Epithelial cell of proximal tubule (primary cell): ENCODE results near the gene SLC47A1. TPM values are rescaled to one million over a fixed set of nuclear protein-coding genes. Genes with fewer than 3 reads are reported as not detected.

Experiments used
- DNase-seq: peaks from one replicate; pipeline ENCODE4 v3.0.0-alpha.2; 2011; ENCODE audit warnings: low read depth
- H3K4me3 ChIP-seq: 2 replicates; pipeline ENCODE4 v1.5.1; 2011; ENCODE audit warnings: low read depth, mild to moderate bottlenecking, low read length
- total RNA-seq: library from RNA; depleted of rRNA; stranded (reverse); fragments of >200 nt; gene quantifications from 2 replicates; pipeline ENCODE4 v1.2.3, GENCODE V29; 2015
- TF ChIP-seq, protein P1 (sequence below): conservative IDR thresholded peaks from 2 replicates; pipeline ENCODE4 v1.5.1; 2012; ENCODE audit warnings: low read depth, mild to moderate bottlenecking, low read length

Gene SLC47A1
- total RNA-seq, 1 donor from 2014 or later: 0.52 TPM

DNA sequence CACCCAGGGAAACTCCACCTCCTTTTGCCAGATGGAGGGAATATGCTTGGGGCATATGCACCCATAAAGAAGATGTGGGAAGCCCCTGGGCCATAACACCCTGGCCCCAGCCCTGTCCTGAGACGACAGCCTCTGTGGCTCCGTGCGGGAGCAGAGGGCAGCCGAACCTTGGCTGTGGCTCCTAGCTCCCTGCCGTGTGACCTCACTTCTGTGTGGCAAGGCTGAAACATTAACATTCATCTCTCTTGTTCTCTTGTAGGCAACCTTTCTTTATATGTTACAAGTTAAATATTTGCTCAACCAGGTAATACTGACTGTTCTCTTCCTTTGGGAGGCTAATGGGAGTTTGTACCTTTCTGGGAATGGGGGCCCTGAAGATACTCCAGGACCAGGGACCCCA lies 17.5 kb downstream of the SLC47A1 start:
- H3K4me3 ChIP-seq: no peak overlapping the region
- DNase-seq: no peak
- TF ChIP-seq, protein P1, sequence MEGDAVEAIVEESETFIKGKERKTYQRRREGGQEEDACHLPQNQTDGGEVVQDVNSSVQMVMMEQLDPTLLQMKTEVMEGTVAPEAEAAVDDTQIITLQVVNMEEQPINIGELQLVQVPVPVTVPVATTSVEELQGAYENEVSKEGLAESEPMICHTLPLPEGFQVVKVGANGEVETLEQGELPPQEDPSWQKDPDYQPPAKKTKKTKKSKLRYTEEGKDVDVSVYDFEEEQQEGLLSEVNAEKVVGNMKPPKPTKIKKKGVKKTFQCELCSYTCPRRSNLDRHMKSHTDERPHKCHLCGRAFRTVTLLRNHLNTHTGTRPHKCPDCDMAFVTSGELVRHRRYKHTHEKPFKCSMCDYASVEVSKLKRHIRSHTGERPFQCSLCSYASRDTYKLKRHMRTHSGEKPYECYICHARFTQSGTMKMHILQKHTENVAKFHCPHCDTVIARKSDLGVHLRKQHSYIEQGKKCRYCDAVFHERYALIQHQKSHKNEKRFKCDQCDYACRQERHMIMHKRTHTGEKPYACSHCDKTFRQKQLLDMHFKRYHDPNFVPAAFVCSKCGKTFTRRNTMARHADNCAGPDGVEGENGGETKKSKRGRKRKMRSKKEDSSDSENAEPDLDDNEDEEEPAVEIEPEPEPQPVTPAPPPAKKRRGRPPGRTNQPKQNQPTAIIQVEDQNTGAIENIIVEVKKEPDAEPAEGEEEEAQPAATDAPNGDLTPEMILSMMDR: no peak

DNA sequence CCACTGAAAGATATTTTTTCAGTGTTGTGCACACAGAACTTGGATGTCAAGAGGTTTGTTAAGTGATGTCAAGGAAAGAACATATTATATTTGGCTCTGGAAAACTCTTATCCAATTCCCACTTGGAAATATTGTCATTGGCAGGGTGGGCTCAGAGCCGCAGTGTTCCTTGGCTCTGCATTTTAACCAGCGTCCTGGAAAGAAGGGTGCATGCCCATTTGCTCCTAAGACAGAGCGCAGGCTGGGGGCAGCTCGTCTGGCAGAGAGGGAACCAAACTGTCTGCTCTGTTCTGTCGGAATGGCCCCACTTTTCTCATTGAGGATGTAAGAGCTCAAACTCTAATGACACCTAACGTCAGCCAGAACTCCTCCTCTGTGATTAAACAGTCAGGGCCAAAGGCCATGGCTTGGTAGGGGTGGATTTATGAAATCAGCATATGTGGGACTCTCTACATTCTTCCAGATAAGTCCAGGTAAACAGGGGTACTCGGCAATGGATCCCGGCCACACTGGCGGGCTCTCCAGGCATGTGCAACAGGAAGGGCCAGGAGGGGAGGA lies 18.0 kb downstream of the SLC47A1 start:
- TF ChIP-seq, protein P1: no peak
- no peak for DNase-seq
- H3K4me3 ChIP-seq: no peak overlapping the region

DNA sequence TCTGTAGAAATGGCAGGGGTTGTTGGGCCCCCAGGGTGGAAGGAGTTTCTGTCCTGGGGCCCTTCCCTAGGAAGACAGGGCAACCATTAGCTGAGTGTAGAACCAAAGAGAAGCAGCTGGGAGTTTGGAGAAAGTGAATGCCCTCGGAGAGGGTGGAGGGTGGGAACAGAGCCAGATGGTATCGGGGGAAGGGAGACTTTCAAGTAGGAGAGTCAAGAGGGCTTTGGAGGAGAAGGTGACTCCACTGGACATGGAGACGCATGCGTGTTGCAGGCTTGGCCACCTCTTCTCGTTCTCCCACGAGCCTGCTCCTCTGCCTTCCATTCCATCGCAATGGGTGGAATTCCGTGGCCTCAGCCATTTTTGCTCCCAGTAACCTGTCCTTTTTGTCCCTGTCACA lies 19.4 kb downstream of the SLC47A1 start:
- no peak overlapping the region for H3K4me3 ChIP-seq
- TF ChIP-seq, protein P1: no peak
- no peak for DNase-seq

DNA sequence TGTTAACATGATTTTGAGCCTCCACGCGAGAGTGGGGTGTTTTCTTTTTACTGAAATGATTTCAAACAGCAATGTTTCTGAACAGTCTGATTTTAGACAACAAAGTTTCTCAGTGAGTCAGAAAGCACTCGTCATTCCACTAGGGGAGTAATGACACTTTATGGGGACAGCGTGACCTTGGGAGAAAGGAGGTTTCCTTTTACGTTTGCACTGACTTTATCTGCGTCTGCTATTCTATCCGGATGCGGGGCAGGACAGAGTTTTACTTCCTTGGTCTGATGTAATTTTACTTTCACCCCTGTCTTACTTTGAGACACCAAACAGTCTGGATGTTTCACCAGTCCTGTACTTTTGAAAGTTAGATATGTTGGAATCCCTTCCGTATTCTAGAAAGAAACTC lies 20.7 kb downstream of the SLC47A1 start:
- H3K4me3 ChIP-seq: no peak overlapping the region
- no peak for DNase-seq
- TF ChIP-seq, protein P1: no peak

DNA sequence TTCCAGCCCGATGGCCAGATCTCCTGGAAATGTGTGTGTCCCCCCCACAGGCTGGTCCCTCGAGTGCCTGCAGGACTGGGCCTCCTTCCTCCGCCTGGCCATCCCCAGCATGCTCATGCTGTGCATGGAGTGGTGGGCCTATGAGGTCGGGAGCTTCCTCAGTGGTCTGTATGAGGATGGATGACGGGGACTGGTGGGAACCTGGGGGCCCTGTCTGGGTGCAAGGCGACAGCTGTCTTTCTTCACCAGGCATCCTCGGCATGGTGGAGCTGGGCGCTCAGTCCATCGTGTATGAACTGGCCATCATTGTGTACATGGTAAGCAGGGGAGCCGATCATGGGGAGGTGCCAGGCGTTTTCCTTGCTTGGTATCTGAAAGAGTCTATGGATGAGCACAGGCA lies 22.1 kb downstream of the SLC47A1 start:
- H3K4me3 ChIP-seq: no peak overlapping the region
- TF ChIP-seq, protein P1: no peak
- no peak for DNase-seq

DNA sequence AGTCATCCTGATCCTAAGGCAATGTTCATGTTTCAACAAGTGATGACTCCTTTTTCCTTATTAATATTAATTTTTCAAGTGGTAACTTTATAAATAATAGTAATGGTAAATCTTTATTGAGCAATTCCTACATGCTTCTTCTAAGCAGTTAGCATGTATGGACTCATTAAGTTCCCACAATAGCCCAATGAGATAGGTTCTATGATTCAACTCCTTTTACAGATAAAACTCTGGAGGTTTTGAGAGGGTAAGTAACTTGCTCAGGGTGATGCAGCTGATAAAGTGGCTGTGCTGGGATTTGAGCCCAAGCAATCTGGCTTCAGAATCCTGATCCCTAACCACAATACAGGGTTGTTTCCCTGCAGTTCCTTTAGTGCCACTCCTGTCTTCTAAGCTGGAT lies 25.3 kb downstream of the SLC47A1 start:
- DNase-seq: no peak
- H3K4me3 ChIP-seq: no peak overlapping the region
- TF ChIP-seq, protein P1: no peak

DNA sequence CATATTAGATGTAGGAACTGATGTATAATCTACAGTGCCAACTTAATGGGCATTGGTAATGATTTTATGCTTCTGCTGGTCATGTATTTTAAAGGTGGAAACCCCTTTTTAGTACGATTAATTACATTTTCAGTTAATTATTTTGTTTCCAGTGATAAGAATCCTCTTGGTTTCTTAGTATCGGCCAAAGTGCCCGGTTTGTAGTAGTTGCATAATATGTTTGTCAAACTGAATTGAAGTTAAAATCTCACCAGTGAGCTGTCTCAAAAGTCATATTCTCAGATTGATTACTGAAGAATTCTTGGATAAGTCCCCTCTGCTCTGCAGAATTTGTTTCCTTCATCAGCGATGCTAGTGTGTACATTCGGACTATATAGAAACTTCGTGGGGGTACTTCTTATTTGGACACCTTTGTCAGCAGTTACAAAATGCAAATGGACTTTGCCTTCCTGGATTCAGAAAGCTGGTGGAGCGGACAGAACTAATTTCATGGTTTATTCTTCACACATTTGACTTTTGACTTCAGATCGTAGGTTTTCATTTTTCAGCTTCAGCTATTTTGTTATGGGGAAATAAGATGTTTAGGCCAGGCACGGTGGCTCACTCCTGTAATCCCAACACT lies 28.2 kb downstream of the SLC47A1 start:
- TF ChIP-seq, protein P1: no peak
- H3K4me3 ChIP-seq: no peak overlapping the region
- no peak for DNase-seq
